Stimulated activated CD4-positive, alpha-beta T cell treated with anti-CD3 and anti-CD28 coated beads, TNF-alpha, amount 100 ng/mL, for 1 hour (primary cell): ENCODE data around the gene F2RL3.

Source experiments
- DNase-seq, 3 donors: peaks; one replicate each; pipeline ENCODE4 v3.0.0-alpha.2; 2020; ENCODE audit warnings: low read depth in 3 of 3, low spot score in 1 of 3

Gene F2RL3

DNA sequence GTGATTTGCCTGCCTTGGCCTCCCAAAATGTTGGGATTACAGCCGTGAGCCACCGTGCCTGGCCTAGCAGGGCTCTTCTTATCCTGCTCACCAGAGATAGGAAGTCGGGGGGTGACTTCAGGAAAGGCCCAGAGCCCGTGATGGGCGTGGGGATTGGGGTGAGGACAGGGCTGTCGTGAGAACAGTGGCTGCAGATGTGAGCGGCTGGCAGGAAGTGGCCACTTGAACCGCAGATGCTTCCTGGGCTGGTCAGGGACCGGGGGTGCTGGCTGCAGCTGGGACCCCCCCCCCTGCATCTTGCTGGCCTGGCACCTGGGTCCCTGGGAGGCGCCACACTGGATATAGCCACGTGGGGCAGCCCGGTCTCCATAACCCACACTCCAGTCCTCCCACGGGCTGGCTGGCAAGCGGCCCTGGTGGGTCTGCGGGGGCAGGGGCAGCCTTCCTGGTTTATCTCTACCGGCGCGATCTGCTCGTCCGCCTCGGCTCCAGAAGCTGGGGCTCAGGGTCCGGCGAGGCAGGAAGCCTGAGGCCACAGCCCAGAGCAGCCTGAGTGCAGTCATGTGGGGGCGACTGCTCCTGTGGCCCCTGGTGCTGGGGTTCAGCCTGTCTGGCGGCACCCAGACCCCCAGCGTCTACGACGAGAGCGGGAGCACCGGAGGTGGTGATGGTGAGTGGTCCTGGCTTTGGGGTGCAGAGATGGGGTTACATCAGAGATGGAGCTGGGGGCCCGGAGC is at the start of gene F2RL3:
Gene F2RL3 (plus strand): TSS at position 371 of the 737 bp plus-strand sequence. CDS start 191 bp downstream, at position 562.
- DNase-seq = no peak

DNA sequence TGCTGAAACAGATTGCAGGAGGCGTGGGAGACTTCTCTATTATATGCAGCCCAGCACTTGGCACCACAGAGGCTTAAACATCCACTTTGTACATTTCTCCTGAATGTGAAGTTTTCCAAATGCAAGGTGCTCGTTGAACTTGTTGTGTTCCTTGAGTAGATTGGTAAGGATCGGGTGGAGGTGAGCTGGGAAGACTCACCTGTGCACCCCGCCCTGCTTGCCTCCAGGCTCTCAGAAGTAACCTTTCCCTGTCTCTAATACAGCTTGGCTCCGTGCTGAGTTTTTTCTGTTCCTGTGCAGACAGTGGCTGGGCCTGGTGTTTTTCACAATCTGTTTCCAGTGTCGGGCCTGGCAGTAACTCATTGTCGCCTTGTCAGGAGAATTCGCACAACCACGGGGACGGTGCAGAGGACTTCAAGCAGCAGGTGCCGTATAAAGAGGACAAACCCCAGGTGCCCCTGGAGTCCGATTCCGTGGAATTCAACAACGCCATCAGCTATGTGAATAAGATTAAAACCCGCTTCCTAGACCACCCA is 47.3 kb upstream of the F2RL3 start:
- DNase-seq = no peak

DNA sequence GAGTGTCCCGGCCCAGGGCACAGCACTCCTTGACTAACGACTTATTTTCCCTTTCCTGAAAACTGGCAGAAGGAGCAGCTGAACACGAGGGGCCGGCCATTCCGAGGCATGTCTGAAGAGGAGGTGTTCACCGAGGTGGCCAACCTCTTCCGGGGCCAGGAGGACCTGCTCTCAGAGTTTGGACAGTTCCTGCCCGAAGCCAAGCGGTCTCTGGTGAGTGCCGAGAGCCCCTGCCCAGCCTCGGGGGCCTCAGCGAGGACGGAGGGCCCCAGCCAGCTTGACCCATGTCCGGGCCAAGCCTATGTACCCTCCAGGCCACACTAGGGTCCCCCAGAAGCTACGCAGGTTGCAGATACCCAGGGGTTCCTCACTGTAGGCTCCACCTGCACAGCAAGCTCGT is 41.9 kb upstream of the F2RL3 start:
- no peak for DNase-seq

DNA sequence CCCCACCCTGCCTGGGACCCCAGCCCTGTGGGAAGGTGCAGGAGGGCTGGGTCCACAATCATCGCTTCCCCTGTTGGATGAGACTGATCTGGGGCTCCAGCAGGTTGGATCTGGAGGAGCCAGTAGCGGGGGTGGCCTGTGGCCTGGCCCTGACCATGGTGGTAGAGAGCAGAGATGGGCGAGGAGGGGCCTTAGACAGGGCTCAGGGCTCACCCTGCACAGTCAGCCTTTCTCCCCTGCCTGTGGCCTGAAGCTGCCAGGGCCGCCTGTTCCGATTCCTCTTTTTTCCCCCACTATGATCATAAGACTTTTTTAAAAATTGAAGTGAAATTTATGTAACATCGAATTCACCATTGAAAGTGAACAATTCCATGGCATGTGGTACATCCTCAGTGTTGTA is 41.4 kb upstream of the F2RL3 start:
- DNase-seq = no peak

DNA sequence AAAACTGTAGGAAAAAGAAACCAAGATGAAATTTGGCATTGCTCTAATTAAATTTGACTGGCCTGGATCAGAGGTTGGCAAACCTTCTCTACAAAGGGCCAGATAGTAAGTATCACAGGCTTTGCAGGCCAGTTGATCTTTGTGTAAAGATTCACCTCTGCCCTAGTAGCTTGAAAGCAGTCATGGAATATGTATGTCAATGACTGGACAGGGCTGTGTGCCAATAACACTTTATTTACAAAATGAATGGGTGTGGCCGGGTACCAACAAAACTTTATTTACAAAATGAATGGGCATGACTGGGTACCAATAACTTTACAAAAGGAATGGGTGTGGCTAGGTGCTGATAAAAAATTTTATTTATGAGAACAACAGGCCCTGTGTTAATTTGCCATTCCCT is 39.6 kb upstream of the F2RL3 start:
- DNase-seq = no peak

DNA sequence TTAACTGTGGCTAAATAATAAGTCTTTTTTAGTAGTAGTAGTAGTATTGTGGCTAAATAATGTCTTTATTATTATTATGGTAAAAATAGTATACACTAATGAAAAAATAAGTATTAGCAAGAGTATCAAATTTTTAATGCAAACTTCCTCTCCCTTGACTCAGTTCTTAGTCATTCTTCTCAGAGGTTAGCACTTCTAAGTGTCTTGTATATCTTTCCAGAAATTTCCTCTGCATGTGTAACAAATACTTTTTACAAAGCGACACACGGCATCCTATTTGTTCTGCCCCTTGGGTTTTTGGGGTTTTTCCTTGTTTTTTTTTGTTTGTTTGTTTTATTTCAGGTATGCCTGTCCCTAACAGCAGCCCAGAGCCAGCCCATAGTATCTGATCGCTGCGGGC is 38.7 kb upstream of the F2RL3 start:
- DNase-seq = no peak

DNA sequence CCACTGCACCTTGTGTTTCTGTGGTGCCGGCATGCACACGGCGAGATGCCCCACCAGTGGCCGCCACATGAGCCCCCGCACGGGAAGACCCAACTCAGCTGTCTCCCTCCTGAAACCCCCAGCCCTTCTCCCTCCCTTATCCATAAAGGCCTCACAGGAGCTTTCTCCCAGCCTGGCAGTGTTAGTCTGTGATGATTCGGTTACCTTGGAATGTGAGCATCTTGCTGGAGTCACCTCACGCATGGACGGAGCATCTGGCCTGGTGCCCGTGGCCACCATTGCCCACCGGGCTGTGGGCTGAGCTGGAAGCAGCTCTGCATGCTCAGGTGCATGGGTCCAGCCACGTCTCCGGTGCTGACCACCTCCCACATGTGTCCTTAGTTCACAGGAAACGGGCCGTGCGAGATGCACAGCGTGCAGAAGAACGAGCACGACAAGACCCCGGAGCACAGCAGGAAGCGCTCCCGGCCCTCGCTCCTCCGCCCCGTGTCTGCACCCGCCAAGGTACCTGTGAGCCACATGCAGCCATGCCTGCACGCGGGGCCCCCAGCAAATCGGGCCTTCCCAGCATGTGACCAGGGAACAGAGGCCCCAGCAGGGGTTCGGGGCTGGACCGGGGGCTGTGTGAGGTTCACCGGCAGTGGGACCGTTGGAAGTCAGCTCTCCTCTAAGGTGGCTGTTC is 37.6 kb upstream of the F2RL3 start:
- no peak for DNase-seq

DNA sequence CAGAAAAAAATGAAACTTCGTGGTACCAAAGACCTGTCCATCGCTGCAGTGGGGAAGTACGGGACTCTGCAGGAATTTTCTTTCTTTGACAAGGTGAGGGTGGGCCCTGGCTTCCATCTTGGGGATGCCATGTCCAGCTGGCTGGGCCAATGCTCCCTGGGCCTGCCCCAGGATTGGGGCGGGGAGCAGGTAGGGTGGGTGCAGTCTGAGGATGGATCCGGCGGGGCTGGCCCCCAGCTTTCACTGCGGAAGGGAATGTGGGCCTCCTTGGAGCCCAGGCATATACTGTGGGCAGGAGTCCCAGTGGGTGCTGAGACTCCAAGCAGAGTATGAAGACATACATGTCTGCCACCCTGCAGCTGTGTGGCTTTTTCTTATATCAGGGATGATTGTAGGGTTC is 35.7 kb upstream of the F2RL3 start:
- no peak for DNase-seq

DNA sequence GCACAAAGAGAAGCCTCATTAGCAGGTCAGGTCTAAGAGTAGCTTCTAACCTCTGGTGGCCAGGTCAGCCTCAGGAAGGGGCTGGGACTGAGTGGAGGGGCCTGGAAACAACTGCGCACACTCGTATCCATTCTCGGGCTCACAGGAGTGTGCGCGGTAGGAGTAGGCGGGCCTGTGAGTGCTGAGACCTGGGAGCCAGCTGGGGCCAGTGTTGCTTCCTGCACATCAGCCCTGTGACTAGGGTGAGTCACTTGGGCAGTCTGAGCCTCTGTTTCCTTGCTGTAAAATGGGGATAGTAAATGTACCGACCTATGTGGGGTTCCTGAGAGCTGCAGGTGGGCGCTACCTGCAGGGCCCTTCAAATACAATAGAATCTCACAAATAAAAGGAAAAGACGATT is 32.7 kb upstream of the F2RL3 start:
- DNase-seq = no peak

DNA sequence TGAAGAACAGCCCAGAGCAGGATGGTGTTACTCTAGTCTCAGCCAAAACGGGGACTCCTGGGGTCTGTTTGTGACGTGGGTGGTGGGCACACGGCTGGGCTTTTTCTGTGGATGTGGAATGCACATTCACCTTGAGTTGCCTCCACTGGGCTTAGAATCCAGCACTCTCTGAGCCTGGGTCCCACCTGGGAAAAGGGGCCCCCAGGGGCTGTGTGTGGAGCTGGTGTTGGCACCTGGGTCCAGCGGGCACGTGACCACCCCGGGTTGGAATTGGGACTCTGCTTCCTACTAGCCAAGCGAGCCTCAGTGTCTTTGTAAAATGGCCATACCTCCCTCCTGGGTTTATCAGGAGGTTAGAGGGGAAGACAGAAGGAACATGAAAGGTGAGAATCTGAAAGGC is 29.2 kb upstream of the F2RL3 start:
- no peak for DNase-seq

DNA sequence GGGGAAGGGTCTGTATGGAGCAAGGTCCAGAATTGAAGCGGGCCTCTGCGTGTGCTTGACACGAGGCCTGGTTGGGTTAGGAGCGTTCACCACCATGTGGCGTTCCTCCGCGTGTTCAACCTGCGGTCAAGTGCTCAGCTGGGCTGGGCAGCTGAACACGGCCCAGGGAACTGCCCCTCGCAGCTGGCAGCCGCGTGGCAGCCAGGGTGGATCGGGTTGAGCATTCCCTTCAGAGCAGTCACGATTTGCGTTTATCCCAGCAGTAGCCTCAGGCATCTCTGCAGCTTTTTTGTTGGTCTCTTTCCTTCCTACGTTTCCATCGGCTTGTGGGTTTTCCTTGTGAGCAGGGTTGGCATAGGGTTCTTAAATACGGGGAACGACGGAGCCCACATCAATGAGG is 28.7 kb upstream of the F2RL3 start:
- DNase-seq = no peak

DNA sequence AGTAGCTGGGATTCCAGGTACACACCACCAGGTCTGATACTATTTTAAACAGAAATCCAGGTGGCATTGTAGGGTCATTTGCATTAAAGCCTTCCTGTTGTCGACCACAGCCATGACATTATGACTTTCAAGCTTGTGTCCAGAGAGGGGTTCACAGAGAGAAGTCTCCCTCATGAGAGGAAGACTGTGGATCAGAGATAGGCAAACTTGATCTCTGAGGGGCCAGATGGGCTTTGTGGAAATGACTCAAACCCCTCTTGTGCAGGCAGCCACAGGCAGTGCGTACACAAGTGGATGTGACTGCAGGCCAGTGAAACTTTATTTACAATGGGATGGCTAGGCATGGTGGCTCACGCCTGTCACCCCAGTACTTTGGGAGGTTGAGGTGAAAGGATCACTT is 27.8 kb upstream of the F2RL3 start:
- no peak for DNase-seq

DNA sequence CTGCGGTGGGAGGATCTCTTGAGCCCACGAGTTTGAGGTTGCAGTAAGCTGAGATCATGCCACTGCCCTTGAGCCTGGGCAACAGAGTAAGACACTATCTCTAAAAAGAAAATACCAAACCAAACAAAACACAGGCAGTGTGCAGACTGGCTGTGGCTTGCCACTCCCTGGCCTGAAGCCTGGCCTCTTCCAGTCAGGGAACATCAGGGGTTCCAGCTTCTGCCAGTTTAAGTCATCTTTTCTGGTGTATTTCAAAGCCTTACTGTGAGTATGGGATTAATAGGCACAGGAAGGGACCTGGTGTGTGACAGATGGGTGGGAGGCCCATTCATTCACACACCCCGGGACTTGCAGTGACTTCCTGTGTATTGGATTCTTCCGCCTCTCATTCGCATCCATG is 27.0 kb upstream of the F2RL3 start:
- no peak for DNase-seq

DNA sequence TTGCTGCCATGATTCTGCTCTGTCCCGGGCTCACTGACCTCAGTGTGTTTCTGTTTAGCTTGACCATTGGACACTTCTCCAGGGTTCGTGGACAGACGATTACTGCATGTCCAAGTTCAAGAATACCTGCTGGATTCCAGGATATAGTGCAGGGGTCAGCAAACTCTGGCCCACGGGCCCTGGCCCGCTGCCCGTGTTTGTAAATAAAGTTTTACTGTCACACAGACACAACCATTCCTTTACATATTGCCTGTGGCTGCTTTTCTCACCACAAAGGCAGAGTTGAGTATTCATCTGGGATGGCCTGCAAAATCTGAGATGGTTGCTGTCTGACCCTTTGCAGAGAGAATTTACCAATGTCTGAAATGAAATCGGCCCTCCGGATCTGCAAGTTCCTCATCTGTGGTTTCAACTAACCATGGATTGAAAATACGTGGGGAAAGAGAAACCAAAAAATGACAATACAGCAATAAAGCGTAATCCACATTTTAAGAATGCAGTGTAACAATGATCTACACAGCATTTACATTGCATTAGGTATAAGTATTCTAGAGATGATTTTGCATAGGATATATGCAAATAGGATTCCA is 25.9 kb upstream of the F2RL3 start:
- DNase-seq = no peak

DNA sequence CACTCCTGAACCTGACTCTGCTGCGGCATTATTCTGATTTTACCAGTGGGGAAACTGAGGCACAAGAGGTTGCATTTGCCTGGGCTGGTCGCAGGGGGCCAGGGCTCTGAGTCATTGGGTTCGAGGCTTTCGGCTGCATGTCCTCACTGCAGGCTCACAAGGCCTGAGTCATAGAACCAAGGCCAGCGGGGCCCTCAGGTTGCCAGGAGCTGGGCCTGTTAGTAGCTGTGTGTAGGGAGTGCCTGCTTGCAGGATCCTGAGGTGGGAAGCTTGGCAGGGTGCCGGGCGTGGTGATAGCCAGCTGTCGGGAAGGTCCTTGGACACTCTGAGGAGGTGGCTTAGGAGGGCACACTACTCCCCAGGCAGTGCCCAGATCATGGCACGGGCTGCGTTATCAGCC is 21.6 kb upstream of the F2RL3 start:
- DNase-seq = no peak

DNA sequence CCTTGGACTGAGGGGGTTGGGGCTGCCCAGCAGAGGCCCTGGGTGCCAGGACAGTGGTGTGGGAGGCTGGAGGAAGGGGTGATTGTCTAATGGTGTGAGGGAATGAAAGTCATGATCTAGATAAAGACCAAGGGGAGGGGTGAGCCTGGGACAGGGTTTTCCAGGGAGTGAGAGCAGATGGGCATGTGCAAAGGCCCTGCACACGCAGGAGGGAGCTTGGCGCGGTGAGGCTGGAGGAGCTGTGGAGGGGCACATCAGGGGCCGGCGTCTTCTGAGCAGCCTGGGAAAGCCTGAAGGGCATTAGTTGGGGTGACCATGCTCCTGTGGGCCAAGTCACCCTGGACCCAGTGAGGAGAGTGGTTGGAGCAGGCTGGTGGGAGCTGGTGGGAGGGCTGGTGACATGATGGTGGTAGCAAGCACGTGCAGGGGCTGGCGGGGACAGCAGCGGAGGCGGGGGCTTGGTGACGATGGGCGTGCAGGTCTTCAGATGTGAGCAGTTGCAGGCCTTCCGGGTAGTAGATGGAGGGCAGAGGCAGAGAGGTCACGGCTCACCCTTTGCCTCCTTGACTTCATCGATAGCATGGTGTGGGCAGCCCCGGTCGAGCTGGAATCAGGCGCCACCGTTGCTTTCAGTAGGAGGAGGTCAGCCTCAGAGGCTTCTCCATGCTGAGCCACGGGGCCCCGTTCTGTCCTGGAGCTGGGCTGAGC is 20.2 kb upstream of the F2RL3 start:
- DNase-seq = no peak

DNA sequence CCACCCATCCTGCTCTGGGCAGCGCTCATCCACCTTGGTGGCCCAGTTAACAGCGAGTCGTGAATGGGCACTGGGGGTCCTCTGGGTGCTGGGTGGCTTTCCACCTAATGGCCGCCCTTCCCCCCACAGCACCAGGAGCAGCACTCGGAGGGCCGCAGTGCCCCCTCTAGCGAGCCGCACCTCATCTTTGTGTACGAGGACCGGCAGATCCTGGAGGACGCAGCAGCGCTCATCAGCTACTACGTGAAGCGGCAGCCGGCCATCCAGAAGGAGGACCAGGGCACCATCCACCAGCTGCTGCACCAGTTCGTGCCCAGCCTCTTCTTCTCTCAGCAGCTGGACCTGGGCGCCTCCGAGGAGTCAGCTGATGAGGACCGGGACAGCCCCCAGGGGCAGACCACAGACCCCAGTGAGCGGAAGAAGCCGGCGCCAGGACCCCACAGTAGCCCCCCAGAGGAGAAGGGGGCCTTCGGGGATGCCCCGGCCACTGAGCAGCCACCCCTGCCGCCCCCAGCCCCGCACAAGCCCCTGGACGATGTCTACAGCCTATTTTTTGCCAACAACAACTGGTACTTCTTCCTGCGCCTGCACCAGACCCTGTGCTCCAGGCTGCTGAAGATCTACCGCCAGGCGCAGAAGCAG is 19.3 kb upstream of the F2RL3 start:
- no peak for DNase-seq

DNA sequence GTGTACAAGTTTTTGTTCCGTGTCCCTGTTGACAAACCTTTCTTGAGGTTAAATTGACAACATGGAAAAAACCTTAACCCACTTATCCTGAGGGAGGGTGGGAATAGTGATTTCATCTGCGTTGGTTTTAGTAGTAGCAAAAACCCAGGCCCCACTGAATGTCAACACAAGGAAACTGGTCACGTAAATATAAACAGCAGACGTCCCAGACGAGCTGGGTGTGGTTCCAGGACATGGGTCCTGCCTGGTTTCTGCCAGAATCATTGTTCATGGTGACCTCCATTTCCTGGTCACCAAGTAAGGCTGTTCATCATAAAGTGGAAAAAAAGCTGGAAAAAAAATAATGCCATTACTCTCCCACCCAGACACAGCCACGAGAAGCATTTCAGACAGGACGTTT is 16.9 kb upstream of the F2RL3 start:
- DNase-seq = no peak

DNA sequence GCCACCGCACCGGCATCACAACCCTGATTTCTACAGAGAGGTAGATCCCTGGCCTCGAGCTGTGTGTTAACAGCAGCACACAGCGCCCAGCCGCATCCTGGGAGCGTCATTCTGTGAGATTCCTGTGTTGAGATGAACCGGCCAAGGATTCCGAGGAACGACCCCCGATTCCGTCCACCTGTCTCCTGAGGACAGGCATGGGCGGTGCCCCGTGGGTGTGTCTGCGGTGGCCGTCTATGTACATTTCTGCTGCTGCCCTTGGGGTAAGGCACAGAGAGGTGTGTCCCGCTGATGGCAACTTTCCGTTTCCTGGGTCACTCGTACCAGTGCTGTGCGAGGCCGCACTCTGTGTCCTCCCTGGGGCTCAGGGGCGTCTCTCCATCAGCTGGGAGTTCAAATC is 16.1 kb upstream of the F2RL3 start:
- no peak for DNase-seq

DNA sequence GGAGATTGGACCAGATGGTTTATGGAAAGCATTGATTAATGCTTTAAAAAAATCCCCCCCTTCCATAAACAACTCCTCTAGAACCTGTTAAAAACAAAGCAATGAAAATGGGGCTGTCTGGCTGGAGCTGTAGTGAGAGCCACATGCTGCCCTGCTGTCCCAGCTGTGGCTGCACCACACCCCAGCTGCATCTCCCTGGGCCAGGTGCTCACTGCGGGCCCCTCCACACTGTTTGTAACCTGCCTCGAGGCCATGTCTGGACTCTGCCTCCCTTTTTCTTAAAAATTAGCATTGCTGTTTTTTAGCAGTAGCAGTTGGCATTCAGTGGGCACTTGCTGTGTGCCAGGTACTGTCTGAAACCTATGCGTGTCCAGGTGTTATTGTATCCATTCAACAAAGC is 15.2 kb upstream of the F2RL3 start:
- no peak for DNase-seq

DNA sequence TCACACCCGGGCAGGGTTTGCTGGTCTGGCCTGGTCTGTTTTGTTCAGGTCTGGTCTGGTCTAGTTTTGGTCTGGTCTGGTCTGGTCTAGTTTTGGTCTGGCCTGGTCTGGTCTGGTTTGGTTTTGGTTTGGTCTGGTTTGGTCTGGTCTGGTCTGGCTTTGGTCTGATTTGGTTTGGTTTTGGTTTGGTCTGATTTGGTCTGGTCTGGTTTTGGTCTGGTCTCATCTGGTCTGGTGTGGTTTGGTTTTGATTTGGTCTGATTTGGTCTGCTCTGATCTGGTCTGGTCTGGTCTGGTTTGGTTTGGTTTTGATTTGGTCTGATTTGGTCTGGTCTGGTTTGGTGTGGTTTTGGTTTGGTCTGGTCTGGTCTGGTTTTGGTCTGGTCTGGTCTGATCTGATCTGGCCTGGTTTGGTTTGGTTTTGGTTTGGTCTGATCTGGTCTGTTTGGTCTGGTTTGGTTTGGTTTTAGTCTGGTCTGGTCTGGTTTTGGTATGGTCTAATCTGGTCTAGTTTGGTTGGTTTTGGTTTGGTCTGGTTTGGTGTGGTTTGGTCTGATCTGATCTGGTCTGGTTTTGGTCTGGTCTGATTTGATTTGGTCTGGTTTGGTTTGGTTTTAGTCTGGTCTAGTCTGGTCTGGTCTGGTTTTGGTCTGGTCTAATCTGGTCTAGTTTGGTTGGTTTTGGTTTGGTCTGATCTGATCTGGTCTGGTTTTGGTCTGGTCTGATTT is 14.4 kb upstream of the F2RL3 start:
- no peak for DNase-seq
